K562 (cell line): ENCODE data around the gene CD101. TPM values are rescaled to one million over a fixed set of nuclear protein-coding genes. Genes with fewer than 3 reads are reported as not detected.
A peak's percentile ranks its signal among the peaks of the same experiment; 100 is the strongest.

ENCODE experiments used
- ARID1B ChIP-seq: fragments of 450-650 bp; IDR thresholded peaks from 2 replicates; pipeline ENCODE4 v1.6.1; 2016; ENCODE audit warnings: antibody characterized with exemption, mild to moderate bottlenecking, inconsistent platforms
- GATA2 ChIP-seq: sonication (generic); formaldehyde crosslinking; IDR thresholded peaks from 2 replicates; pipeline ENCODE4 v1.4.0; 2020; ENCODE audit warnings: mild to moderate bottlenecking, missing genetic modification reagents
- MECOM ChIP-seq: fragments of 250-450 bp; sonication (Bioruptor Pico); IDR thresholded peaks from 2 replicates; pipeline ENCODE4 v1.8.0; 2022; ENCODE audit warnings: inconsistent platforms
- REST ChIP-seq, 2 experiments: fragments of 450-650 bp; formaldehyde crosslinking in 1 of 2; IDR thresholded peaks; 2 replicates each; pipeline versions ENCODE4 v1.4.0 to v1.6.1; 2014 to 2020; ENCODE audit warnings: mild to moderate bottlenecking in 2 of 2, borderline replicate concordance in 1 of 2, low read depth in 1 of 2
- SMARCE1 ChIP-seq: fragments of 450-650 bp; IDR thresholded peaks from 2 replicates; pipeline ENCODE4 v1.7.1; 2016; ENCODE audit warnings: mild to moderate bottlenecking
- SOX6 ChIP-seq: fragments of 450-650 bp; IDR thresholded peaks from 2 replicates; pipeline ENCODE4 v1.6.1; 2014; ENCODE audit warnings: mild to moderate bottlenecking
- UBTF ChIP-seq, 2 experiments: IDR thresholded peaks; 2 replicates each; pipeline ENCODE4 v1.6.1; 2012; ENCODE audit warnings: improper control_type of control experiment in 2 of 2, low read depth in 2 of 2, low read length in 2 of 2, borderline replicate concordance in 1 of 2
- ZKSCAN1 ChIP-seq: fragments of 150-350 bp; IDR thresholded peaks from 2 replicates; pipeline ENCODE4 v1.6.1; 2016; ENCODE audit warnings: low read depth, low read length
- polyA plus RNA-seq, 8 experiments: library from polyadenylated mRNA; depleted of rRNA in 4 of 8; stranded (reverse) in 5 of 8; unstranded in 3 of 8; fragments of >200 nt; fragmentation: Nextera tagmentation in 2 of 8; fragmentation: Illumina TruSeq in 1 of 8; extraction: Ambion mirVana in 2 of 8; extraction: Trizol in 1 of 8; gene quantifications; 2 replicates each; pipeline versions ENCODE4 v1.2.1 to v1.2.3, GENCODE V29; 2011 to 2014; ENCODE audit warnings: inconsistent platforms in 1 of 8, missing spikeins in 1 of 8
- total RNA-seq, 7 experiments: library from RNA; depleted of rRNA in 6 of 7; stranded (reverse); fragments of >200 nt in 6 of 7; fragmentation: Illumina TruSeq in 2 of 7; extraction: Trizol in 2 of 7; gene quantifications; 2 replicates each; pipeline versions ENCODE4 v1.2.1 to v1.2.3, GENCODE V29; 2011 to 2021; ENCODE audit warnings: low replicate concordance in 1 of 7
- TF ChIP-seq, protein P1 (sequence below): fragments of 450-650 bp; IDR thresholded peaks from 2 replicates; pipeline ENCODE4 v1.7.1; 2018; ENCODE audit warnings: mild to moderate bottlenecking, low read depth; ENCODE audit not compliant: partially characterized antibody
- TF ChIP-seq, protein P2 (sequence below): fragments of 200-800 bp; sonication (Bioruptor generic); IDR thresholded peaks from 2 replicates; pipeline ENCODE4 v1.6.1; 2017; ENCODE audit warnings: missing genetic modification characterization, missing compliant biosample characterization

CD101 gene
- total and polyA plus RNA-seq, 9 of the 15 experiments (the other 6 are each of a cell fraction or from before 2014, with no cell fraction given), result 0.04 to 1.1 (median 0.20) TPM

GRCh38 chr1:116986421-116987255 is 14.9 kb upstream of the CD101 start (continued):
- TF ChIP-seq UBTF (IDR thresholded peaks at IDR 0.05; ENCODE audit: borderline replicate concordance in 1 of 2, low read depth in 2 of 2, low read length in 2 of 2), result peak in 1 of 2 experiments; percentile 67; a peak in 1 of 4 replicates
- TF ChIP-seq ZKSCAN1, result no peak
- TF ChIP-seq, protein P1, sequence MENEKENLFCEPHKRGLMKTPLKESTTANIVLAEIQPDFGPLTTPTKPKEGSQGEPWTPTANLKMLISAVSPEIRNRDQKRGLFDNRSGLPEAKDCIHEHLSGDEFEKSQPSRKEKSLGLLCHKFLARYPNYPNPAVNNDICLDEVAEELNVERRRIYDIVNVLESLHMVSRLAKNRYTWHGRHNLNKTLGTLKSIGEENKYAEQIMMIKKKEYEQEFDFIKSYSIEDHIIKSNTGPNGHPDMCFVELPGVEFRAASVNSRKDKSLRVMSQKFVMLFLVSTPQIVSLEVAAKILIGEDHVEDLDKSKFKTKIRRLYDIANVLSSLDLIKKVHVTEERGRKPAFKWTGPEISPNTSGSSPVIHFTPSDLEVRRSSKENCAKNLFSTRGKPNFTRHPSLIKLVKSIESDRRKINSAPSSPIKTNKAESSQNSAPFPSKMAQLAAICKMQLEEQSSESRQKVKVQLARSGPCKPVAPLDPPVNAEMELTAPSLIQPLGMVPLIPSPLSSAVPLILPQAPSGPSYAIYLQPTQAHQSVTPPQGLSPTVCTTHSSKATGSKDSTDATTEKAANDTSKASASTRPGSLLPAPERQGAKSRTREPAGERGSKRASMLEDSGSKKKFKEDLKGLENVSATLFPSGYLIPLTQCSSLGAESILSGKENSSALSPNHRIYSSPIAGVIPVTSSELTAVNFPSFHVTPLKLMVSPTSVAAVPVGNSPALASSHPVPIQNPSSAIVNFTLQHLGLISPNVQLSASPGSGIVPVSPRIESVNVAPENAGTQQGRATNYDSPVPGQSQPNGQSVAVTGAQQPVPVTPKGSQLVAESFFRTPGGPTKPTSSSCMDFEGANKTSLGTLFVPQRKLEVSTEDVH, result no peak
- TF ChIP-seq REST (IDR thresholded peaks at IDR 0.05; ENCODE audit: borderline replicate concordance), result peak; percentile 29; the same call in 1 of the 2 replicates
- no peak for TF ChIP-seq REST (CRISPR knock-in tag; IDR thresholded peaks at IDR 0.05; ENCODE audit: low read depth)
- TF ChIP-seq SOX6, result 0 out of 2 replicates have a peak, but pooled peaks have one; percentile 28
- 0 out of 2 replicates have a peak, but pooled peaks have one; percentile 15 for TF ChIP-seq MECOM (CRISPR knock-in tag)
- peak; percentile 42; the same call in 1 of the 2 replicates for TF ChIP-seq SMARCE1
- TF ChIP-seq, protein P2, sequence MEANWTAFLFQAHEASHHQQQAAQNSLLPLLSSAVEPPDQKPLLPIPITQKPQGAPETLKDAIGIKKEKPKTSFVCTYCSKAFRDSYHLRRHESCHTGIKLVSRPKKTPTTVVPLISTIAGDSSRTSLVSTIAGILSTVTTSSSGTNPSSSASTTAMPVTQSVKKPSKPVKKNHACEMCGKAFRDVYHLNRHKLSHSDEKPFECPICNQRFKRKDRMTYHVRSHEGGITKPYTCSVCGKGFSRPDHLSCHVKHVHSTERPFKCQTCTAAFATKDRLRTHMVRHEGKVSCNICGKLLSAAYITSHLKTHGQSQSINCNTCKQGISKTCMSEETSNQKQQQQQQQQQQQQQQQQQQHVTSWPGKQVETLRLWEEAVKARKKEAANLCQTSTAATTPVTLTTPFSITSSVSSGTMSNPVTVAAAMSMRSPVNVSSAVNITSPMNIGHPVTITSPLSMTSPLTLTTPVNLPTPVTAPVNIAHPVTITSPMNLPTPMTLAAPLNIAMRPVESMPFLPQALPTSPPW (CRISPR knock-in tag), result peak; percentile 39; the same call in 1 of the 2 replicates
- TF ChIP-seq ARID1B, result peak; percentile 58; the same call in 1 of the 2 replicates
- TF ChIP-seq GATA2, result peak; percentile 69
